Measurements from ENCODE around the gene FAM168A.

FAM168A gene

DNA sequence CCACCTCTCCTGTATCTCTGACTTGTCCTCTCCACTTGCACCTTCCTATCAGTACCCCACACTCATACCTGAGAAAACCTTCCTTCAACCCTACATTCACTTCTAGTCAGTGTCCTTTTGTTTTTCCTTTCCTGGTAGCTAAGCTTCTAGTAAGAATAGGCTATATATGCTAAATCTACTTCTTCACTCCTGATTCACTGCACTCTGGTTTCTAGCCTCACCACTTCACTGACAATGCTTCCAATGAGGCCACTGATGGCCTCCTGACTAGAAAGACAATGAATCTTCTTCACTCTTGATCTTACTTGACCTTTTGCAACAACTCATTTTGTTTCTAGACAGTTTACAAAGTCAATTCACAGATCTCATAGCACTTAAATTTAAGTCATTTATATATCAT is 169.7 kb downstream of the FAM168A start:
- DNase-seq (ENCODE audit: low spot score): no peak

DNA sequence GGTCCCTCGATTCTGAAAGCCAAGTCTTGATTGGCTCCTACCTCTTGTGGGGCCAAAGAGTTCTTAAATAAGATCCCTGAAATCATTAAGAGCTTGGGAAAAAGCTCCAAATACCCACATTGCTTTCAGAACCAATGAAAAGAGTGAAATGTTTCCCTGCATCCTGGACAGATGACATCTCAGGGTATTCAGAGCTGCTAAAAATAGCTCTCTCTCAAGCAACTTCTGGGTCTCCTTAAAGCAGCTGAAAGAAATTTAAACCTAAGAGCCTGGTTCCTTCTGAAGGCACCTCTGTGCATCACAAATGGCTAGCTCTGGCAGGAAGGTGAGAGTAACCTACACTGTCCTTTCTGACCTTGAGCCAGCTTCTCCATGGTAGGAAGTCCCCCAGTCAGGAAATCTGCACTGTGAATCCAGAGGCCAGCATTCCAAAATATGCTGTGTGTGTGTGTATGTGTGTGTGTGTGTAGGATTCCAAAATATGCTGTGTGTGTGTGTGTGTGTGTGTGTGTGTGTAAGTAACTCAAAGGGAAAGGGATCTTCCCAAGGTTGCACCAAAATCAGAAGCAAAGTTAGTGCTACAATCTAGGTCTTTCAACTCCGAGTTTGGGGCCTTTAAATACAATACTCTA is 171.6 kb downstream of the FAM168A start:
- no peak for DNase-seq (ENCODE audit: low spot score)

DNA sequence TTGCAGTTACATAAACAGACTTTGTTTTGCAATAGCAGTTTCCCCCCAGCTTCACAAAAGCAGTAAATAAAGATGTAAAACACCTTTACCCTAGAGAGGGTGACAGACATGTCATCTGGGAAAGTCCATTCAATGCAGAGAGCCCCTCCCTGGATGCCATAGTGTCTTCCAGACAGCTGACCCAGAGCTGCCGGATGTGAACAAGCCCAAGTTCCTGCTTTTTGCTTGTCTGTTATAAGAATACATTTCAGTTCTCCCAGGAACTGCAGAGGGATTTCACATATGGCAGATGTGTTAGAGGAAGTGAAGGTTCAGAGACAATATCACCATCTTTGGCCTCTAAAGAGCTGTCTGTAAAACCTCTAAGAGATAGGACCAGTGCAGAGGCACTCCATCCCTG is 172.8 kb downstream of the FAM168A start:
- peak; percentile 5 for DNase-seq (ENCODE audit: low spot score)

DNA sequence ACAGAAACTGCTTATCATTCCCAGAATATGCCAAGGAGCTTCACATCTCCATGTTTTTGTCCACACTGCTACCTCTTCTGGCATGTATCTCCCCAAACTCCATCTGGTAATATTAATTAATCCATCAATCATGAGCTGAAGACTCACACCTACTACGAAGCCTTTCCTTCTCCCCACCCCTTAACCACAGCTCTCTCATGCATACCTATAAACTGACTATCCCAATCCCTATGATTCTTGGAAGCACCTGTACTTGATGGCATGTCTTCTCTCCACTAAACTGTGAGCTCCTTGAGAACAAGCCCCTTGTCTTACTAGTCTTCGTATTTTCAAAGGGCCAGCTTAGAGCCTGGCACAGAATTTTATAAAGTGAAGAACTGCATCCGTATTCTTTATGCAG is 174.4 kb downstream of the FAM168A start:
- DNase-seq (ENCODE audit: low spot score): no peak

DNA sequence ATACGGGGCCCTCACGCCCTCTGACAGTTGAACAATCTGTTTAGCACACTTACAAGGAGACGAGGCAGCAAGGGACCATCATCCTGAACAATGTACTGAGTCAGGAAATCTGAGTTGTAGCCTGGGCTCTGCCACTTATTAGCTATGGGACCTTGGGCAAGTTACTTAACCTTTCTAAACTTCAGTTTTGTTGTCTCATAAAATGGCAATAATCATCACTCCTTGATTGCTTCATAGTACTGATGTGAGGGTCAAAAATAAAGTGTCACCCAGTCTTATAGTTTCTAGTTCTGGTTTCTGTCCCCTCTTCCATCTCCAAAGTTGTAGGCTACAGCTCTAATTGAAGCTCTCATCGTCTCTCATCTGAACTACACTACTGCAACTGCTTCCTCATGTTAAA is 175.0 kb downstream of the FAM168A start:
- DNase-seq (ENCODE audit: low spot score): no peak

DNA sequence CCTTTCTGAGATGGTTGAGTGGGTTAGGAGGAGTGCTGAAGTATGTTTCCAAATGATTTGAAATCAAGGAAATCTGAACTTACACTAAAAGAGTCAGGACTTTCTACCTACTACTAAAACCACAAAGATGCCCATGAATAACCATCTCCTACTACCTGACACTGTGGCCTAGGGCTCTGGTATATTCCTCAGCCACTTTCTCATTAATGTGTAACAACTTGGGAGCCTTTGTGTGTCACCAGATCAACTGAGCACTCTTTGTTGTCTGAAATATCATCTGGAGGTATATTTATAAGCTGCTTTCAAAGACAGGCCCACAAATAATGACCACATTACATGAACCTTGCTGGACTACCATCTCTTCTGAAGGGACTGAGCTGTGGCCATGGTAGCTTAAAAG is 177.8 kb downstream of the FAM168A start:
- DNase-seq (ENCODE audit: low spot score): no peak

DNA sequence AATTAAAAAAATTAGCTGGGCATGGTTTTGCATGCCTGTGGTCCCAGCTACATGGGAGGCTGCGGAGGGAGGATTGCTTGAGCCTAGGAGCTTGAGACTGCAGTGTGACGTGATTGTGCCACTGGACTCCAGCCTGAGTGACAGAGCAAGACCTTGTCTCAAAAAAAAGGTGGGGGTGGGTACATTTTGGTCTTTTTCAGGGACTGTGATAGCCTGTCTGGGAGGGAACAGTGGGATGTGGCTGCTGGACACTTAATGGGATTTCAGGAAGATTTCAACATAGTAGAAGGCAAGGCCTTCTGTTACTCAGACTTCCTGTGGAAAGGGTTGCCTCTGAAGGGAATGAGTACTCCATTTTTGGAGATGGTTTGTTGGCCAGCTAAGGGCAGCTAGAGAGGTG is 181.1 kb downstream of the FAM168A start:
- DNase-seq (ENCODE audit: low spot score): no peak

DNA sequence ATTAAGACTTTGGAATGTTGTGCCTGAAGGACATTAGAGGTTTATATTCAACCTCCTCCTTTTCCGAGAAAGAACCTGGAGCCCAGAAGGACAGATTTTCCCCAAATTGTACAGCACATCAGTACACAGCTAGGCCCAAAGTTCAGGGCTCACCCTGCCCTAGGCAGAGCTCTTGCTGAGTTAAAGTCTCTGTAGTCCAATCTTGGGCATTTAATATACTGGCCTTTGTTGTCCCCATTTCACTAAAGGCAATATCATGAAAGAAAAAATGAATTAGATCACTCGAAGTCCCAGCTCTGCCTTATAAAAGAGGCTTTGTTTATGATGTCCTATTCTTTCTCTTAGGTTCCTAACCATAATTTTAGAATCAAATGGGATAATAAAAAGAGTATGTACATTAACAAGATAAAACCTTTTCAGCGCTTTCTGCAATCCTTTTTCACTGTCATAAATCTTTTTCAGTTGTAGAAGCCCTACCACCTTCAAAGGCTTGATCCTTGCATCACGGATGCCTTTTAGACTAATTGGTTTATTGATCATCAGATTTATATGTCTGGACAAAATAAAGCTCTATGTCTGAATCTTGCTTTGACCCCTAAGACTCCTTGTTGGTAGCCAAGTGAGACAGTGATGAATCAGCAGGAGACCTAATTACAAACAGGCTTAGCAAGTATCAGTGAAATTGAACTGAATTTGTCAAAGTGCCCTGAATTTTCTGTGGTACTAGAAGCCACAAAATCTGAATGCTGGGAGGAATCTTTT is 181.9 kb downstream of the FAM168A start:
- DNase-seq (ENCODE audit: low spot score): no peak

DNA sequence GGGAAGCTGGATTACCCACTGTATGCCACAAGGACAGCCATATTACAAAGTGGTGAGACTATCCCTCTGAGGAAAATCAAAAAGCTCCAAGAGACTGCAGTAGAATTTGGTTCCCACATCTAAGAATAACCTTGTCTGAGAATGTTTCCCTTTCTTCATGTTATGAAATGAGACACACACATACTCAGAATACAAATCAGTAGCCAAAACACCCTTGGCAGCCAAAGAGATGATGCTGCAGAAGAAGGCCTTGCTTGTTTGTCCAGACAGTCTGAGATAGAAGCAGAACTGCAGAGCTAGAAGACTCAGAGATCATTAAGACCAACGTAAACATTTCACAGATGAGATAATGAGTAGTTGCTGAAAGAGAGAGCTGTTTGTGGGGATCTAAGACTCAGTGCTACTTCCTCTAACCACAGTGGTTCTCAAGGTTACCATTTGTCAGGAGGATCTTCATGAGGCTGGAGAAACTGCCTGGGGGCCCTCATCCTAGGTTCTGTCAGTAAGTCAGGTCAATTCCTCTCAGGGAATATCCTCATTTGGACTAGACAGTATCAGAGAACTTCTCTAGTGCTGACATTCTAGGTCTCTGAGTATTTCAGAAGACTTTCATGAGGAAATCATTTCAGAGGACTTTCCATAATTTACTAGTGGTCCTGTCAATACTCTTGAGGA is 182.8 kb downstream of the FAM168A start:
- no peak for DNase-seq (ENCODE audit: low spot score)

DNA sequence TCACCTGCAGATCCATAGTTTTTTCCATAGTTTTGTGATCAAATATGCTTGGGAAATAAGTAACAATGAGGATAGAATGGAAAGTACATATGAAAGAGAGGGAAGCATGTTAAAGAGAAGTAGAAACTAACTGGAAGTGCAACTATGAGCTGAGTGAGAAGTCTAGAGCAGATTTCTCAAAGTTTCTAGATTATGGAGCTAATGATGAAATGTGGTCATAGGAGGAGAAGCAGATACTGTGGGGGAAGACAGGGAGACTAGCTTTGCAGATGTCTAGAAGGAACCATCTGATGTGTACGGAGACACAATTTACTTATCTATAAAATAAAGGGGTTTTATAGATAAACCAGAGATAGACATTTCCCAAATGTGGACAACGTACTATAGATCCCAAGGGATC is 184.7 kb downstream of the FAM168A start:
- no peak for DNase-seq (ENCODE audit: low spot score)

DNA sequence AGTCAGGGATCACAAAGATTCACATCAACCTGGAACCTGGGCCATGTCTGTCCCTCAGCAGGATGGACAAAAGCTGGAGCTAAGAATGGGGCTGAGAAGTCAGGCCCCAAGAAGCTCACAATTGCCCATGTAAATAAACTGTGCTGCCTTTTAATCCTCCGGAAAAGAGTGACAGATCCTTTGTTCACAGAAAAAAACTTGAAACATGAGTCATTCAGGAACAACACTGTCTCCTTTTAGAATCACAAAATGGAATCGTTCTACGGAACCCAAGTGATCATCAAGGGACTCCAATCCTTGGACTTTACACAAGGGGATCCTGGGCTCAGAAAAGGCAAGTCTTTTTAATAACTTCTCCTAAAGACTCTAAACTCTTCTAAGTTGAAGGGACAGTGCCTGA is 185.6 kb downstream of the FAM168A start:
- no peak for DNase-seq (ENCODE audit: low spot score)

DNA sequence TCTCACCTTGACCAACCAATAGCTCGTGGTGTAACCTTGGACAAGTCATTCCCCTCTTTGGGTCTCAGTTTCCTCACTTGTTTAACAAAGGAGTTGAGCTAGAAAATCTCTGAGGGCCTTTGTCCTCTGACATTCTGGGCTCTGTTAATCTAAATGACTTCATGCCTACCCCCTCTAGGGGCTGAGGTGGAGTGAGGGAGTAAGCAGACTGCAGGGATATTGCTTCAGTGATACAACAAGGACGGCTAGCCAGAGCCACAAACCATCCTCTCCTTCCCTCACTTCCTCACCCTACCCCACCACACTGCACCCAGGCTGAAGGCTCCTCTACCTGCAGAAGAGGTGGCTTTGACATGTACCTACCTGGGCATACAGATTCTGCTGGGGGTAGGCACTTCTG is 186.9 kb downstream of the FAM168A start:
- no peak for DNase-seq (ENCODE audit: low spot score)

DNA sequence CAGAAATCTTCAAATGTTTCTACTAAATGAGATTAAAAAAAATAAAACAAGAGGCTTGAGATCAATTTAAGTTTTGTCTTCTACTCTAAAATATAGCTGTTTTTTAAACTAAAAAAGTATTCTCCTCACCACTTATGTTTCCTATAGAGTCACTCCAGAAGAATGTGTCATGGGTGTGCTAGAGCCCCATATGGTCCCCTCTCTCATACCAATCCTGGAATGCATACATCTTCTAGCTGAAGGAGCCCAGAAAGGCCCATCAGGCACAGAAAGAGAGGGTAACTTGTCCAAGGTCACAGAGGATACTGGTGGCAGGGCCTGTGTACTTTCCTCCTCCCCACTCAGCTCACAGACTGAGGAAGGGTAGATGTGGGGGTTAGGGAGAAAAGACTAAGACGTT is 187.3 kb downstream of the FAM168A start:
- no peak for DNase-seq (ENCODE audit: low spot score)

DNA sequence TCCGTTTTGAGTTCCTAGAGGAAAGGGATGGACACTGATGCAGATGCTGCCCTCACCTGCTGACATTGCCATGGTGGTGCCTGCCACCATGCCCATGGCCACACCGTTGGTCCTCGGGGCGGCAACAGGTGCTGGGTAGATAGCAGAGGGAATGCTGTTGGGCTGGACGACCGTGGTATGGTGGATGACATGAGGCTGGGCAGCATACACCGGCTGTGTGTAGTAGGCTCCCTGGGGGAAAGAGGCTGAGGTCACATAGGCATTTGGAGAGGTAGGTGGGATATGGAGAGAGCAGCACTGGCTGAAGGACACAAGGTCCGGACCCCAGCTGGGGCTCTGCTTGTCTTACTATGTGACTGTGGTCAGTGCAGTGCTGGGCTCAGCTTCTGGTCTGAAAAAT is 188.5 kb downstream of the FAM168A start:
- DNase-seq (ENCODE audit: low spot score): no peak

DNA sequence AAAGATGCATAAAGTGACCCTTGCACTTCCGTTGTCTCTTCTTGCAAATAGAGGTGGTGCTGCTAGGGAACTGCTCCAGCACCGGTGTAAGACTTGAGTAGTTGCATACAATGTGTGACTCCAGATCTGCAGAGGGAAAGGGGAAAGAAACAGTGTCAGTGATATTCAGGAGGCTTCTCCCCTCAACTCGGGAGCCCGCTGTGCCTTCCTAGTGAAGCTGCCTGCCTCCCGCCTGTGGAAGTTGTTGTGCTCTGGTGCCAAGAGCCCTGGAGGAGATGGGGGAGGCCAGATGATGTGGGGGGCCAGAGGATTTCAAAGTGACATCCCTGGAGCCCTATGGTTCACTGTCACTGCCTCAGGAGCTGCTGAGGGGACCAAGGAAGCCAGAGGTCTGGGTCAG is 191.3 kb downstream of the FAM168A start:
- no peak for DNase-seq (ENCODE audit: low spot score)

DNA sequence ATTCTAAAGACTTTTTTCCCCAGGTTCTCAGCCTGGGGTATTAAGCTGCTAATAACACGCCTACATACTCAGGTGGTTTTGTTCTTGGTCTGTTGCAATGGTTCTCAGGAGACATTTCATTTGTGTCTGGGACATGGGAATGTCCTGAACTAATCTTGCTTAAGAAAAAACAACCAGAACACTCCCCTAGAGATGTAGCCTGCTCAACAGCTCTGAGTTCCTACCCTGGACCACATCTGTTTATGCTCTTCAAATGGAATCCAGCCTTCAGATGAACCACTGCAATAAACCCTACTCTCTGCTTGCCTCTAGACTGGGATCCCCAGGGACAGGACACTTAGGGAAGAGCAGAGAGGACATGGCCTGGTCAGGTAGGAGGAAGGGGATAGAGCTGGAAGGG is 191.8 kb downstream of the FAM168A start:
- DNase-seq (ENCODE audit: low spot score): no peak

DNA sequence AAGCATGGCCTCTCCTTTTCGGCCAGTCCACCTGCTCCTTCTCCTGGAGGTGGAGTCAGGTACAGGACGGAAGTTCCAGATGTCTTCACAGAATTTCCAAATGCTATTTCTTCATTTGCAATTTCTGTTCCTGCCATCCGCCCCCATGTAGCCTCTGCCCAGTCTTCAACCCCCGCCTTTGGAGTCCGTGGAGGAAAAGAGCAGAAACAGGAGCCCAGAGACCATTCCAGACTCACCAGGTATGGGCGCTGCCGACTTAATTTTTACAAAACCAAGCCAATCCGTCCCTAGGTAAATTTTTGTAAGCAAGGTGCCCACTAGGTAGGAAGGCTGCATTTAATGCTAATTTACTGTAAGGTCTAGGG is 192.8 kb downstream of the FAM168A start:
- no peak for DNase-seq (ENCODE audit: low spot score)

DNA sequence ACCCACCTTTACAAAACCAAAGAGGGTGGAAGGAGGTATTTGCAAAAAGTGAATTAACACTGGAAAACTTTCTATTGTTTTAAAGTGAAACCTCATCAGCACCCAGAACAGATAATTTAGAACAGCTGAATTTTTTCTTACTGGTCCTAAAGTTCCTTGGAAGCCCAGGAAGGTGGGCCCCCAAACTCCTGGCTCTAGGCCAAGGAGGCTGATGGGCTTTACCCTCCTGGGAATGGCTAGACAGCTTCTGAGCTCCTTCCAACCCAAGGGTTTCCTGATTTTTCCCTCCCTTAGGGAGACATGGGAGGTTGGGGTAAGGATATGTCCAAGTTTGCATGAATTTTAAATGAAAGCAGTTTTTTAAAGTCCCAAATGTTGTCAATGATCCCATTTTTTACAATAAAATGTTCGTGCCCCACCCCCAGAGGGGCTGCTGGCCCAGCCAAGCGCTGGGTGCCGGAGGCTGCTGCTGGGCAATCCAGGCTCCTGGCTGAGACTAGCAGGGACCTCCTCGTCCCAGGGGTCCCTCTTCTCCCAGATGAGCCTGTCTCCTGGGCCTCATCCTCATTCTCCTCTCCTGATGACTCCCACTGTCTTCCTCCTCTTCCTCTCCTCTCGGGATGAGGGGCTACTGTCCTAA is 193.3 kb downstream of the FAM168A start:
- DNase-seq (ENCODE audit: low spot score): no peak

DNA sequence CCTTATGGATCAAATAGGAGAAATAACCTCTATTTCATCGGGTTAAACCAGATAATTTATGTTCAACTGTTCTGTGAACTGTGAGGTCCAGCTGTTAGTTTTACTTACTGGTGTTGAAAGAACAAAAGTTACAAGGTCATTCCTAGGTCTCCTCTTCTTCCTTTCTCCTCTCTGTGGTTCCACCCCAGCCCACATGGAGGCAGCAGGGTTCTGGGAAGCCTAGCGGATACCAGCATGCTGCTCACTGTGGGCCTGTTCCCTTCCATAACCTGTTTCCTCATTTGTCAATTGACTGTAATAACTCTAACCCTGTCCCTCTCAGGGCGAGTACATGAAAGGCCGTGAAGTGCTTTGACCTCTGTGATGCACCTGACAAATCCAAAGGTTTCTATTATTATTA is 193.9 kb downstream of the FAM168A start:
- DNase-seq (ENCODE audit: low spot score): no peak

DNA sequence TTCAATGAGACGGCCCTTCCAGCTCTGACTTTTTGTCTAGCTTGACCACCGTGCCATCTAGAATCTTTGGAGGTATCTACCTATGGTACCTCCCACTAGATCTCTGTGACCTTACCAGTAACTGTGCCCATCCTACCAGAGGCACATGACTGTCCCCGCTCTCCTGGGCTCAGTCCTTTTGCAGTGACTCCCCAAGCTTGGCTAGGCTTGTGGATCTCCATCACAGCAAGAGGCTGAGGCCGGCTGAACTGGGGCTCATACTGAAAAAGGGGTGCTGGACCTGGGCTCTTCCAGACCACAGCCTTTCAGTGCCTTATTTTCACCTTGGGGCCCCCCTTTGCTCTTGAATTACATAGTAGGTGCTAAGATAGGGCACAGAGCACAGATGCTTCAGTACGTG is 194.4 kb downstream of the FAM168A start:
- no peak for DNase-seq (ENCODE audit: low spot score)

DNA sequence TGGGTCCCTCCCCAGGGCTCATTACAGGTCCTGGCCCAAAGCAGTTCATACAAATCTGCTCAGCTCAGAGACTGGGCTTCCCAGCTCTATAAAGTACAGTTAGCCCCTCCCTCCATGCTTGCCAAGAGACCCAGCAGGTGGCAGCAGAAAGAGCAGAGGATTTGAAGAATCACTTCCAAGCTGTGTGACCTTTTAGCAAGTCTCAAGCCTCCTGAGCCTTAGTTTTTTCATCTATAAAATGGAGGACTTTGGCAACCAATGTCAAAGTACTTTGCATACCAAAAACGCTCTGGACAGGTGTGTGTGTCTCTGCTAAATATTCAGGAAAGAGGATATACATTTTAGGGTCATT is 195.1 kb downstream of the FAM168A start:
- DNase-seq (ENCODE audit: low spot score): no peak

DNA sequence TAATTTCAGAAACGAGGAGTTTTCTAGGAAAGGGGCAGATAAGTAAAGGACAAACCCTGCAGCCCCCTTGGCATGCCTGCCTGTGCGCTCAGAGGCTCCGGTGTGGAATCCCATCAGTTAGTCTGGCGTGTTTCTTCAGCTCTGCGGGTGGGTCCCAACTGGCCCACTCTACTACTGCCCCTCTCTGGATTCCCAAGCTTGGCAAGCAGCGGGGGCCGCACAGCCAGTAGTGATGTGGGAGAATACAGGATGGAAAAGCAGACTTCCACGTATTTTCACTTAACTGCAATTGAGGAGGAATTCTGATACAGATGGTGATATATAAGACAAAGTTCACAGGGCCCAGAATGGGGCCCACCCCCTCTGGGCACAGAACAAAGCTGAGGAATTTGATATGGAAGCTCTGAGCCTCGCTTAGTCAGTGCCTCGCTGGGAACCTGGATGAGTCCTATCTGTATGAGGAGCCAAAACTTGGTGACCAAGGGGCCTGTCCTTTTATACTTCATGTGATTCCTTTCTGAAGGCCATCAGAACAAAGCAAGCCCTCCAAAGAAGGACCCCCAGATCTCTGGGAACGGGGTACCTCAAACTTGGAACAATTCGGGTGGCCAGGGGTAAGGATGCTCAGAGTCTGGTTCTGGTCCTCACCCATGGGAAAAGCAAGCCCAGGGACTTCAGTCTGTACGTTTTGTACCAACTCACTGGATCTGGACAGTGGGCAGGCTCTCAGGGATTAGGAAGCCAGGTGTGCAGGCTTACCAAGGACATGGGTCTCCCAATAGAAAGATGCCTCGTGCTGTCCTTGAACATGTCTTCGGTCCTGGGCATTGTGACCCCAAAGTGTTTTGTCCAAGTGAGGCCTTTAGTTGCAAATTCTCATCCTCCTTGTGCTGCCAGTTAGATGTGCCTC is 195.7 kb downstream of the FAM168A start:
- no peak for DNase-seq (ENCODE audit: low spot score)

All from CD4-positive, alpha-beta T cell treated with Interleukin-2 at 100 ng/mL for 4 hours (primary cell).